Measurements from ENCODE around the gene AKAP13. TPM values are rescaled to one million over a fixed set of nuclear protein-coding genes. Genes with fewer than 3 reads are reported as not detected.

The AKAP13 gene
- polyA plus RNA-seq, 1 of the 3 experiments (the other 2 are of a cell fraction), result 8.4 TPM

GRCh38 chr15:85743392-85744055 is 363.1 kb downstream of the AKAP13 start:
- ChIA-PET POLR2A (no interaction called here), CTCF (interaction anchor here (1.0 to 2.9 kb wide), 4 partner anchors 14 to 111 kb away, joined by 4 to 12 read pairs (median 8); no protein-coding TSS in a partner anchor)
- H3K27me3 ChIP-seq (ENCODE audit: insufficient read depth), result no peaks in the 10 kb centered on the region
- no peak overlapping the region for H3K27ac ChIP-seq (ENCODE audit: low read depth in 2 of 2, low read length in 1 of 2)
- H3K9me2 ChIP-seq, result no peaks in the 10 kb centered on the region
- peaks cover 19 to 73% of the 10 kb centered on the region in 2 experiments for H3K36me3 ChIP-seq (replicated peaks in 1 of 2; ENCODE audit: control insufficient read depth in 1 of 2, insufficient read depth in 2 of 2, low read length in 1 of 2)
- TF ChIP-seq ELF1 (IDR thresholded peaks at IDR 0.05) (no peak), POLR2AphosphoS5 (IDR thresholded peaks at IDR 0.05; ENCODE audit: low read depth, low read length) (no peak), NFIC (IDR thresholded peaks at IDR 0.05; ENCODE audit: borderline replicate concordance) (no peak), NRF1 (IDR thresholded peaks at IDR 0.05; ENCODE audit: low read depth, low read length) (no peak), MEF2A (IDR thresholded peaks at IDR 0.05; ENCODE audit: borderline replicate concordance, low read depth) (no peak), RAD21 (IDR thresholded peaks at IDR 0.05; ENCODE audit: low read length) (no peak), EP300 (IDR thresholded peaks at IDR 0.05; ENCODE audit: borderline replicate concordance in 1 of 2, low read depth in 1 of 2, low read length in 1 of 2) (no peak), RFX5 (IDR thresholded peaks at IDR 0.05; ENCODE audit: low read length) (no peak), GABPA (IDR thresholded peaks at IDR 0.05; ENCODE audit: low read depth) (no peak), YY1 (IDR thresholded peaks at IDR 0.05; ENCODE audit: low read depth) (no peak), TEAD4 (IDR thresholded peaks at IDR 0.05; ENCODE audit: borderline replicate concordance, insufficient read depth) (no peak)
- TF ChIP-seq, protein P1, sequence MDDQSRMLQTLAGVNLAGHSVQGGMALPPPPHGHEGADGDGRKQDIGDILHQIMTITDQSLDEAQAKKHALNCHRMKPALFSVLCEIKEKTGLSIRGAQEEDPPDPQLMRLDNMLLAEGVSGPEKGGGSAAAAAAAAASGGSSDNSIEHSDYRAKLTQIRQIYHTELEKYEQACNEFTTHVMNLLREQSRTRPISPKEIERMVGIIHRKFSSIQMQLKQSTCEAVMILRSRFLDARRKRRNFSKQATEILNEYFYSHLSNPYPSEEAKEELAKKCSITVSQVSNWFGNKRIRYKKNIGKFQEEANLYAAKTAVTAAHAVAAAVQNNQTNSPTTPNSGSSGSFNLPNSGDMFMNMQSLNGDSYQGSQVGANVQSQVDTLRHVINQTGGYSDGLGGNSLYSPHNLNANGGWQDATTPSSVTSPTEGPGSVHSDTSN (IDR thresholded peaks at IDR 0.05), result no peak
- TF ChIP-seq, protein P2, sequence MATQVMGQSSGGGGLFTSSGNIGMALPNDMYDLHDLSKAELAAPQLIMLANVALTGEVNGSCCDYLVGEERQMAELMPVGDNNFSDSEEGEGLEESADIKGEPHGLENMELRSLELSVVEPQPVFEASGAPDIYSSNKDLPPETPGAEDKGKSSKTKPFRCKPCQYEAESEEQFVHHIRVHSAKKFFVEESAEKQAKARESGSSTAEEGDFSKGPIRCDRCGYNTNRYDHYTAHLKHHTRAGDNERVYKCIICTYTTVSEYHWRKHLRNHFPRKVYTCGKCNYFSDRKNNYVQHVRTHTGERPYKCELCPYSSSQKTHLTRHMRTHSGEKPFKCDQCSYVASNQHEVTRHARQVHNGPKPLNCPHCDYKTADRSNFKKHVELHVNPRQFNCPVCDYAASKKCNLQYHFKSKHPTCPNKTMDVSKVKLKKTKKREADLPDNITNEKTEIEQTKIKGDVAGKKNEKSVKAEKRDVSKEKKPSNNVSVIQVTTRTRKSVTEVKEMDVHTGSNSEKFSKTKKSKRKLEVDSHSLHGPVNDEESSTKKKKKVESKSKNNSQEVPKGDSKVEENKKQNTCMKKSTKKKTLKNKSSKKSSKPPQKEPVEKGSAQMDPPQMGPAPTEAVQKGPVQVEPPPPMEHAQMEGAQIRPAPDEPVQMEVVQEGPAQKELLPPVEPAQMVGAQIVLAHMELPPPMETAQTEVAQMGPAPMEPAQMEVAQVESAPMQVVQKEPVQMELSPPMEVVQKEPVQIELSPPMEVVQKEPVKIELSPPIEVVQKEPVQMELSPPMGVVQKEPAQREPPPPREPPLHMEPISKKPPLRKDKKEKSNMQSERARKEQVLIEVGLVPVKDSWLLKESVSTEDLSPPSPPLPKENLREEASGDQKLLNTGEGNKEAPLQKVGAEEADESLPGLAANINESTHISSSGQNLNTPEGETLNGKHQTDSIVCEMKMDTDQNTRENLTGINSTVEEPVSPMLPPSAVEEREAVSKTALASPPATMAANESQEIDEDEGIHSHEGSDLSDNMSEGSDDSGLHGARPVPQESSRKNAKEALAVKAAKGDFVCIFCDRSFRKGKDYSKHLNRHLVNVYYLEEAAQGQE (IDR thresholded peaks at IDR 0.05; ENCODE audit: low read depth, low read length), result no peak
- TF ChIP-seq, protein P3, sequence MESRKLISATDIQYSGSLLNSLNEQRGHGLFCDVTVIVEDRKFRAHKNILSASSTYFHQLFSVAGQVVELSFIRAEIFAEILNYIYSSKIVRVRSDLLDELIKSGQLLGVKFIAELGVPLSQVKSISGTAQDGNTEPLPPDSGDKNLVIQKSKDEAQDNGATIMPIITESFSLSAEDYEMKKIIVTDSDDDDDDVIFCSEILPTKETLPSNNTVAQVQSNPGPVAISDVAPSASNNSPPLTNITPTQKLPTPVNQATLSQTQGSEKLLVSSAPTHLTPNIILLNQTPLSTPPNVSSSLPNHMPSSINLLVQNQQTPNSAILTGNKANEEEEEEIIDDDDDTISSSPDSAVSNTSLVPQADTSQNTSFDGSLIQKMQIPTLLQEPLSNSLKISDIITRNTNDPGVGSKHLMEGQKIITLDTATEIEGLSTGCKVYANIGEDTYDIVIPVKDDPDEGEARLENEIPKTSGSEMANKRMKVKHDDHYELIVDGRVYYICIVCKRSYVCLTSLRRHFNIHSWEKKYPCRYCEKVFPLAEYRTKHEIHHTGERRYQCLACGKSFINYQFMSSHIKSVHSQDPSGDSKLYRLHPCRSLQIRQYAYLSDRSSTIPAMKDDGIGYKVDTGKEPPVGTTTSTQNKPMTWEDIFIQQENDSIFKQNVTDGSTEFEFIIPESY (IDR thresholded peaks at IDR 0.05; ENCODE audit: borderline replicate concordance, low read depth), result no peak
- no peak overlapping the region for H3K4me2 ChIP-seq
- WGBS (ENCODE audit: low lambda C conversion rate), result 98% methylated on average over 14 of the region's 14 CpGs
- H2AFZ ChIP-seq (ENCODE audit: low read depth), result no peak overlapping the region
- H4K20me1 ChIP-seq (ENCODE audit: insufficient read depth), result no peaks in the 10 kb centered on the region
- DNase-seq, result no peak
- H3K4me1 ChIP-seq (ENCODE audit: control insufficient read depth in 1 of 2, insufficient read depth in 2 of 2, low read depth in 1 of 2, low read length in 1 of 2), result peaks cover 0 to 3% of the 10 kb centered on the region in 2 experiments; a peak in 1 of 4 replicates
- no peaks in the 10 kb centered on the region for H3K9me3 ChIP-seq
- H3F3A ChIP-seq (replicated peaks; ENCODE audit: insufficient read depth), result no peaks in the 10 kb centered on the region
- H3K4me3 ChIP-seq (ENCODE audit: low read depth in 2 of 2, low read length in 1 of 2), result no peak overlapping the region
- H3K79me2 ChIP-seq (ENCODE audit: insufficient read depth), result no peaks in the 10 kb centered on the region
- no peak overlapping the region for H3K9ac ChIP-seq

Data from SK-N-SH (cell line).